ENCODE data around the gene GCSAML.

GRCh38 chr1:247531937-247532336, 17.0 kb upstream of the GCSAML start:
- TF ChIP-seq POLR2A (IDR thresholded peaks at IDR 0.05), result no peak
- no peak for TF ChIP-seq CTCF (IDR thresholded peaks at IDR 0.05 in 4 of 5, conservative IDR thresholded peaks at IDR 0.05 in 1 of 5)
